Effector memory CD8-positive, alpha-beta T cell (primary cell): ENCODE data around the gene NEK7.
"Not testable (repeated sequence)": the region's sequence is repeated elsewhere in the genome, so short reads cannot be mapped to it uniquely, and the experiment has no call there.

Source experiments
- ATAC-seq: fragments of 150-1000 bp; cut with Tn5 transposase; replicated peaks from 2 replicates; pipeline ENCODE4 v1.10.0; 2021; ENCODE audit warnings: mild to moderate bottlenecking, moderate library complexity
- DNase-seq, 3 experiments: peaks; one replicate each; pipeline ENCODE4 v3.0.0; 2021
- H3K27ac Mint-ChIP-seq, 2 donors: one replicate each; pipeline ENCODE4 v1.8.0; 2022; ENCODE audit warnings: mild to moderate bottlenecking in 2 of 2, mixed read lengths in 2 of 2, moderate library complexity in 2 of 2
- H3K27me3 Mint-ChIP-seq, 2 donors: one replicate each; pipeline ENCODE4 v1.8.0; 2022; ENCODE audit warnings: mixed read lengths in 2 of 2
- H3K36me3 Mint-ChIP-seq: one replicate; pipeline ENCODE4 v1.8.0; 2022; ENCODE audit warnings: mild to moderate bottlenecking, moderate library complexity, mixed read lengths; ENCODE audit not compliant: insufficient read depth
- H3K4me1 Mint-ChIP-seq, 2 donors: one replicate each; pipeline ENCODE4 v1.8.0; 2022; ENCODE audit warnings: low read depth in 2 of 2, mixed read lengths in 2 of 2
- H3K4me3 Mint-ChIP-seq, 2 donors: one replicate each; pipeline ENCODE4 v1.8.0; 2022; ENCODE audit warnings: mild to moderate bottlenecking in 2 of 2, mixed read lengths in 2 of 2, moderate library complexity in 2 of 2
- H3K9me3 Mint-ChIP-seq, 2 donors: one replicate each; pipeline ENCODE4 v1.8.0; 2022; ENCODE audit warnings: mixed read lengths in 2 of 2

NEK7 gene

DNA sequence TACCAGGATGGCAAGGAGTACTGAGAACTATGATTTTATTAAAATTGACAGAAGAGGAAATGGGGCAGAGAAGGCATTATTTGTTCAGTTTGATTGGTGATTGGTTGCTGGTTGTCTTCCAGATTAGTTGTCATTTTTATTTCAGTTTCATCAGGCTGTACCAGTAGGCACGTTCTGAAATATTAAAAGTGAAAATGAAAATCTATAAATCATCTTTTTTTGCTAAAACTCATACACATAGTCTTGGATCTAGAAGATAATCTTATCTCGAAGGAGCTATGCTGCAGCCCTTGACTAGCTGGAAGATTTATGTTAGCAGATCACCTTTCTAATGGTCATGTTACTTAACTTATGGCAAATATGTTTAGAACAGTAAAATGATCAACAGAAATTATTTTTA, 29.0 kb downstream of the NEK7 start:
- ATAC-seq (no peak), DNase-seq (no peak)
- Mint-ChIP-seq H3K4me1 (peaks cover 36 to 72% of the 10 kb centered on the region in 2 donors), H3K27ac (peak overlapping the region; percentile 24 to 93), H3K9me3 (no peaks in the 10 kb centered on the region), H3K4me3 (peak overlapping the region; percentile 55 to 73), H3K27me3 (no peaks in the 10 kb centered on the region), H3K36me3 (peaks cover 13% of the 10 kb centered on the region)

DNA sequence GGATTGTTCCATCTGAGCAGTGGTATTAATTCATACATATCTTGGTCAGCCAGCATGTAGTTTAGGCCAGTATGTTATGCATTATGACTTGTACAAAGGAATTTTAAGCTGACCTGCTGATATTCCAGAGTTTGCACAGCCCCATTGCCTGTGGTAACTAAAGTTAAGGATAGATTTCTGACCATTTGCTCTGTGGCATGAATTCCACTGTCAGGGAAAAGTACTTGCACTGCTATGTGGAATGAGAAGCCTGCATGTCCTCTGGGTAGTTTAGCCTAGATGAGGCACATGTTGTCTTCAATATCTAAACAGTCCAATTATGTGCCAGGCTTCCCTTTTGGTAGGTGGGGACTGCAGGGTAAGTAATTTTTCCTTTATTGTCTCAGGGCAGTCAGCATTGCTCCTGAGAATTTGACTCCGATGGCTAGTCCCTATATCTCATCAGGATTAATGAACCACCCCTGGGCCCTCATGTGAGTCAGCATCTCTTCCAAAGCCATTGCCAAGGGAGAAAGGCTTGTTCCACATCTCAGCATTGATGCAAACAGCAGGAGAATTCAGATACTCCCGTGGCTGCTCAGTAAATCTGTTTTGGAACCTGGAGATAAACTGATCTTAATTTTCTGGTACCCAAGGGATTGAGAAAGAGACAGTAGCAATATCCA, 30.2 kb downstream of the NEK7 start:
- ATAC-seq: no peak
- H3K36me3 Mint-ChIP-seq: peaks cover 15% of the 10 kb centered on the region
- peaks cover 33 to 75% of the 10 kb centered on the region in 2 donors for H3K4me1 Mint-ChIP-seq
- peak overlapping the region; percentile 55 to 68 for H3K4me3 Mint-ChIP-seq
- H3K27me3 Mint-ChIP-seq: no peaks in the 10 kb centered on the region
- peak overlapping the region; percentile 79 to 80 for H3K27ac Mint-ChIP-seq
- H3K9me3 Mint-ChIP-seq: no peaks in the 10 kb centered on the region
- no peak for DNase-seq

DNA sequence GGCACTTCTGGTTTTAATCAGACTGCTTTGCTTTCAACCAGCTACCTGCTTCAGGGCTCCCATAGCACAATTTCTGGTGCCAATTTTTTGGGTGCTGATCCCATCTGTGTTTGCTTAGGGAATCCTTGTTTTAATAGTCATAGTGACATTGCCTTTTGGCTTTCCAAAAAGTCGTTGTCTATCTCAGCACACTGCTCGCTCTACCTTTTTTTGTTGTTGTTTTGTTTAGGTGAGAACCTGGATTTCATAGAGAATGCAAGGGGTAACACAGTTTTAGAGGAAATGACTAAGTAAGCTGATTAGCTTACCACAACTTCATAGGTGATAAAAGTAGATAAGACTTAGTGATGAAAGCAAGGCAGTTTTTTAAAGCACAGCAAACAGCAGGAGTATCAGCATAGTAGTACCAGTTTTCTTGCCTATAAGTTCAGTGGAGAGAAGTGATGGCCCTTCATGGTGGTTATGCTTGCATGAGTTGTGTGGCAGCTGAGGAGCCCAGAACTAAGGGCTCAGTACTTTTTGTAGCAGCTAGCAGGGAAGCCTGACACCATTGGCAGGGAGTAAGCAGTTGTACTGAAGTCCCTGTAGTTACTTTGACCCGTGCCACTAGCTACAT, 31.3 kb downstream of the NEK7 start:
- peak overlapping the region; percentile 79 to 80 for H3K27ac Mint-ChIP-seq
- peak; percentile 95 for ATAC-seq
- peak in 1 of 3 experiments; percentile 28 for DNase-seq
- H3K4me3 Mint-ChIP-seq: peak overlapping the region; percentile 48 to 68
- H3K27me3 Mint-ChIP-seq: no peaks in the 10 kb centered on the region
- no peaks in the 10 kb centered on the region for H3K9me3 Mint-ChIP-seq
- peaks cover 22% of the 10 kb centered on the region for H3K36me3 Mint-ChIP-seq
- H3K4me1 Mint-ChIP-seq: peaks cover 37 to 75% of the 10 kb centered on the region in 2 donors

DNA sequence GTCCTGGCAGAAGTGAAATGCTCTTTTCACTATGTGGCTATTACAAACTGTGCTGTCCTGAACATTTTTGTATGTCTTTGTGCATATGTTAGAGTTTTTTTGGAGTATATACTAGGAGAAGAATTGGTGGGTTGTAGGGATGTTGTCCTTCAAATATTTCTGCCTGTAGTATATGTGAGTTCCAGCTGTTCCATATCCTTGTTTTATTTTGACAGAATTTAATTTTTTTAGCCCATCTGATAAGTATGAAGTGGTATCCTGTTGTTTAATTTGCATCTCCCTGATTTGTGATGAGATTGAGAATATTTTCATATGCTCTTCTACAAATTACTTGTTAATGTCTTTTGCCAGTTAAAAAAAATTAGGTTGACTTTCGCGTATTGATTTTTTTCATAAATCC, 34.3 kb downstream of the NEK7 start:
- H3K4me1 Mint-ChIP-seq: peaks cover 45 to 84% of the 10 kb centered on the region in 2 donors
- H3K27ac Mint-ChIP-seq: peak overlapping the region; percentile 79 to 80
- H3K4me3 Mint-ChIP-seq: peak overlapping the region; percentile 48 to 68

DNA sequence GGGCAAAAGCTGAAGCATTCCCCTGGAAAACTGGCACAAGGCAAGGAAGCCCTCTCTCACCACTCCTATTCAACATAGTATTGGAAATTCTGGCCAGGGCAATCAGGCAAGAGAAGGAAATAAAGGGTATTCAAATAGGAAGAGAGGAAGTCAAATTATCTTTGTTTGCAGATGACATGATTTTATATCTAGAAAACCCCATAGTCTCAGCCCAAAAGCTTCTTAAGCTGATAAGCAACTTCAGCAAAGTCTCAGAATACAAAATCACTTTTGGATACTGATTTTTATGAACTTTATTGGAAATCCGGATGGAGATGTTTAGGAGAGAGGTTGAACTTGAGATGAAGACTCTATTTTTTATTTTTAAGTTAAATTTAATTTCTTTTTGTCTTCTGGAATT, 37.1 kb downstream of the NEK7 start:
- Mint-ChIP-seq H3K27ac (peak overlapping the region; percentile 79 to 80), H3K4me1 (peaks cover 49 to 83% of the 10 kb centered on the region in 2 donors), H3K4me3 (peak overlapping the region in 1 of 2 donors; percentile 68)
- not testable (repeated sequence) for ATAC-seq, DNase-seq, H3K9me3 Mint-ChIP-seq, H3K27me3 Mint-ChIP-seq, H3K36me3 Mint-ChIP-seq

More for the DNA sequence above, 34.3 kb downstream of the NEK7 start:
- no peak for ATAC-seq
- Mint-ChIP-seq H3K9me3 (no peaks in the 10 kb centered on the region), H3K27me3 (no peaks in the 10 kb centered on the region), H3K36me3 (peaks cover 22% of the 10 kb centered on the region)
- no peak for DNase-seq

DNA sequence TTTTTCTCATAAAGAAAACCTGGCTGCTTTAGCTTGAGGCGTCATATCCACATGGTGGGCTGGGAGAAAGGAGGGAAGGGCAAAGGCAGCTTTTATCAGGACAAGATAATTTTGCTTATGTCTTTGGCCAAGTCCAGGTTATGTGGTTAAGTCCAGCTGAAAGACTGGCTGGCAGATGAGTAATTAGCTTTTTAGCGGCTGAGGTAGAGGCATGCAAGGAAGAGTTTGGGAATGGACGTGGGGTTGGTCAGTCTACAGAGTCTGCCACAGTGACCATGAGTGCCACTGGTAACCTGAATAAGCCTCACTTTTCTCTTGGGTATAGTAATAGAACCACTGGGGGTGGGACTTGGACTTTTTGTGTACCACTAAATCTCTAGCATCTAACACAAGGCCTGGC, 39.8 kb downstream of the NEK7 start:
- DNase-seq (no peak), ATAC-seq (no peak)
- Mint-ChIP-seq H3K4me1 (peaks cover 54 to 84% of the 10 kb centered on the region in 2 donors), H3K36me3 (peaks cover 10% of the 10 kb centered on the region), H3K4me3 (peak overlapping the region; percentile 15 to 64), H3K27ac (peak overlapping the region; percentile 44 to 66), H3K27me3 (no peaks in the 10 kb centered on the region), H3K9me3 (no peaks in the 10 kb centered on the region)

DNA sequence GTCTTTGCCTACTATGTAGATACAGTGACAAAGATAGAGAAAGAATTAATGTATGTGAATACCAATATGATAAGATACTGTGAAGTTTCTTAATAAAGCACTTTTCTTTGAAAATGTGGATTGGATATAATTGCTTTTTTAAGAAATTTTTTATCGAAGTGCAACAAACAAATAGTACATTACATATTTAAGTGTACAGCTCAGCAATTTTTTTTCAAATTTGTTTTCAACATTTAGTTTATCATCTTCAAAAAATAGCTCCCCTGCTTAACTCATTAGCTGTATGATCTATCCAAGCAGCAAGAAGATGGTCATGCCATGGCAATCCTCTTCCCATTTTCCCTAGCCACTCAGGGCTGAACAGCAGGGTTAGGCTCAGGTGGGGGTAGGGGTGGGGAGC, 40.5 kb downstream of the NEK7 start:
- no peaks in the 10 kb centered on the region for H3K27me3 Mint-ChIP-seq
- no peaks in the 10 kb centered on the region for H3K9me3 Mint-ChIP-seq
- peak overlapping the region; percentile 1 to 5 for H3K4me3 Mint-ChIP-seq
- peak overlapping the region; percentile 60 to 66 for H3K27ac Mint-ChIP-seq
- peaks cover 5% of the 10 kb centered on the region for H3K36me3 Mint-ChIP-seq
- H3K4me1 Mint-ChIP-seq: peaks cover 54 to 84% of the 10 kb centered on the region in 2 donors
- ATAC-seq (no peak), DNase-seq (no peak)

DNA sequence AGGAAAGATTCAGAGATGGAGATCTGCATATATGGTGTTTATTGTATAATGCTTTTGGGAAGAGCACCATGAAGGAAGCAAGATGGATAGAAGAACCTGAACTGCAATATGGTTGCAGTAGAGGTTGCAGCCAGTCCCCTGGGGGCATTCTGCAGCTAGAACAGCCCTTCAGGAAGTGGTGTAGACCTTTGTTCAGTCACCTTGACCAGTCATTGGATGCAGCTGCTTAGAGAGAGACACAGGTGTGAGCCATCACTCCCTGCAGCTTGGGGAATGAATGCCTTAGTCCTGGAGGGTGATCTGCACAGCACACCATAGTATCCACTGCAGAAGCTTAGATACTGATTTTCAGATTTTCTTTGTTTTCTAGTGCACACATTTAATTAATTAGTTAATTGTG, 42.3 kb downstream of the NEK7 start:
- H3K4me3 Mint-ChIP-seq: peak overlapping the region in 1 of 2 donors; percentile 60
- peak overlapping the region; percentile 60 to 97 for H3K27ac Mint-ChIP-seq
- ATAC-seq: peak; percentile 64
- no peaks in the 10 kb centered on the region for H3K36me3 Mint-ChIP-seq
- H3K9me3 Mint-ChIP-seq: no peaks in the 10 kb centered on the region
- H3K27me3 Mint-ChIP-seq: no peaks in the 10 kb centered on the region
- peaks cover 50 to 79% of the 10 kb centered on the region in 2 donors for H3K4me1 Mint-ChIP-seq
- DNase-seq: no peak

DNA sequence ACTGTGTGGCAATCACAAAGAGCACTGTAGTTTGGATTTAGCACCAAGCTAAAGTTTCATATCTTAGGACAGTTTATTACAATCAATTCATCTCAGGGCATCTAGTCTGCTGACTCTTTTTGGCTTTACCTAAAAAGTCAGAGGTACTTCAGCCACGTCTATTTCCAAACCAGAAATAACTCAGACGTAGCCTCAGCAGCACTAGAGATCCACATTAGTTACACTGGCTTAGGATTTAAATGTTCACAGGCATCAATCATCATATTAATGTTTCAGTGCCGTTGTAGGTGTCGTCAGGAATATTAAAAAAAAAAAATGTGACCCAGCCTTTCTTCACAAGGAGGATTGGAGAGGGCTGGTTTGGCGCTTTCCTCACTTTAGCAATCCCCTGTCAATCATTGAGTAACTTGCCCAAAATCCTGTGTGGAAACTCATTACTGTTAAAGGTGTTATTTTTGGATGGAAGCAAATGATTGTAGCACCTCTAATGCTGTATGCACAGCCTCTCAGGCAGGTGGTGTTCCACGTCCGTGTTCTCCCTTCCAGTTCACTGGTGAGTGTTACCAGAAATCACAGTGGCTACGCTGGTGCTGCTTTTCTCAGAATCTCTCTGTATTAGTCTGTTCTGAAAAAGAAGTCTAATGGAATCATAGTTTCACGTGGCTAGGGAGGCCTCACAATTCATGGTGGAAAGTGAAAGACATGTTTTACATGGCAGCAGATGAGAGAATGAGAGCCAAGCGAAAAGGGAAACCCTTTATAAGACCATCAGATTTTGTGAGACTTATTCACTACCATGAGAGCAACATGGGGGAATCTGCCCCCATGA, 45.4 kb downstream of the NEK7 start:
- H3K4me1 Mint-ChIP-seq: peaks cover 47 to 76% of the 10 kb centered on the region in 2 donors
- DNase-seq: no peak
- no peaks in the 10 kb centered on the region for H3K9me3 Mint-ChIP-seq

DNA sequence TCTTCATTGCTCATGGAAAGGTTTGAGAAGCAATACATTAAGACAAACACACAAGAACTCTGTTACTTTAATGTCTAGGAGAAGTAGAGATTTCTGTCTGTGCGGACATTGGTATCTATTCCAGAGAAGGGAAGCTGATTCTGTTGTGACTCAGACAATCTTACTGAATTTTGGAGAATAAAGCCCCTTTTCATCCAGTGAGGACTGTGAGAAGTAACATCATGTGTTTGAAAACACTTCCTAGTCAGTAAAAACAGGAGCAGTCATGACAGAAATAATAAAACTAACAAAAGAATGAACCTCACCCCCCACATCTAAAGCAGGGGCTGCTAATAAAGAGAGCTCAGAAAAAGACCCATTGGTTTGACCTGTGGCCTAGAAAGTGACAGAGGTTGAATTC, 46.6 kb downstream of the NEK7 start:
- H3K9me3 Mint-ChIP-seq: no peaks in the 10 kb centered on the region
- no peak for DNase-seq
- H3K4me1 Mint-ChIP-seq: peaks cover 49 to 73% of the 10 kb centered on the region in 2 donors
- no peaks in the 10 kb centered on the region for H3K27me3 Mint-ChIP-seq
- peaks cover 1% of the 10 kb centered on the region for H3K36me3 Mint-ChIP-seq
- H3K27ac Mint-ChIP-seq: peak overlapping the region in 1 of 2 donors; percentile 97
- no peak for ATAC-seq
- peak overlapping the region; percentile 36 to 86 for H3K4me3 Mint-ChIP-seq

More for the DNA sequence above, 45.4 kb downstream of the NEK7 start:
- ATAC-seq: peak; percentile 61
- Mint-ChIP-seq H3K4me3 (peak overlapping the region; percentile 78 to 86), H3K27me3 (no peaks in the 10 kb centered on the region), H3K27ac (peak overlapping the region; percentile 81 to 97), H3K36me3 (no peaks in the 10 kb centered on the region)

DNA sequence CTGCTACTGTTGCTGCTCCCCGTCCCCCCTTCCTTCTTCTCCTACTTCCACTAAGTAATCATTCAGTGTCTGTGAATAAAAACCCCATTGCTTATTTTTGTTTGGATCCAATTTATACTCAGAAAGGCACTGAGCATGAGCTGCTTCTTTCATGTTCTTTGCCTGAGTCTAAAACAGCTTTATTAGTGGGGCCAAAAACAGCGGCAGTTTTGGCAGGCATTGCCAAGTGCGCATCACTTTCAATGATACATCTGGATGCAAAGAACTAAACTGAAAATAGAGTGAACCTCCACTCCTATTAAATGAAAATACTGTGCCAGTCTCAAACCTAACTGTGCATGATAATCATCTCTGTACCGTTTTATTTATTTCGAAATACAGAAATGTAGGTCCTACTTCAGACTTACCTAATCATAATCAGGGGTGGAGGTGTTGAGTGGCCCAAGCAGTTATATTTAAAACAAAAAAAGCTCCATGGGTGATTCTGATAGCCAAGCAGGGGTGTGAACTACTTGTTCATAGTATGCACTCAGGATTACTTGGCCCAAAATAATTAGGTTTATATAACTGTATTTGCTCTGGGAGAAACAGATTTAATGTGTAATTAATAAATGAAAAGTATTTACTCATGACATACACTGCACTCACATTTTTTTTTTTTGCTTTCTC, 48.4 kb downstream of the NEK7 start:
- peaks cover 43 to 58% of the 10 kb centered on the region in 2 donors for H3K4me1 Mint-ChIP-seq
- H3K4me3 Mint-ChIP-seq: peak overlapping the region; percentile 48 to 50
- DNase-seq: no peak
- no peaks in the 10 kb centered on the region for H3K27me3 Mint-ChIP-seq
- no peak for ATAC-seq
- no peaks in the 10 kb centered on the region for H3K9me3 Mint-ChIP-seq
- peak overlapping the region; percentile 44 to 80 for H3K27ac Mint-ChIP-seq
- H3K36me3 Mint-ChIP-seq: peaks cover 2% of the 10 kb centered on the region

DNA sequence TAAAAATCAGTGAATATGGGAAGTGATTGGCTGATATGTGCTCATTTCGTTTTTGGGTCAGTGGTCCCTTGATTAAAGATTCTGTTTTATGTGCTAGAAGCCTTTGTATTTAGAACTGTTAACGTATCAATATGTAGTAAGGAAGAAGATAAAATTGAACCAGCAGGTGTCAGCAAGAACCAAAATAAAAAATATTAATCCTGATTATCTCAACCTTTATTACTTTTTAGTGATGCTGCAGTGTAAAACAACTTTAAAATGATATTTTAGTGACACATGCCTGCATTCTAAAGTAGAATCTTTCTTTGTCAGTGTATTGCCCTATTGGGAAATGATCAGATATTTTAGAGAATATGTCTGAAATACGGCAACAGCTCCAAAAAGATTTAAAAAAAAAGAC, 49.5 kb downstream of the NEK7 start:
- peaks cover 34 to 48% of the 10 kb centered on the region in 2 donors for H3K4me1 Mint-ChIP-seq
- no peaks in the 10 kb centered on the region for H3K27me3 Mint-ChIP-seq
- H3K4me3 Mint-ChIP-seq: peak overlapping the region in 1 of 2 donors; percentile 50
- DNase-seq: no peak
- ATAC-seq: no peak
- peak overlapping the region in 1 of 2 donors; percentile 80 for H3K27ac Mint-ChIP-seq
- H3K36me3 Mint-ChIP-seq: peaks cover 2% of the 10 kb centered on the region
- no peaks in the 10 kb centered on the region for H3K9me3 Mint-ChIP-seq

DNA sequence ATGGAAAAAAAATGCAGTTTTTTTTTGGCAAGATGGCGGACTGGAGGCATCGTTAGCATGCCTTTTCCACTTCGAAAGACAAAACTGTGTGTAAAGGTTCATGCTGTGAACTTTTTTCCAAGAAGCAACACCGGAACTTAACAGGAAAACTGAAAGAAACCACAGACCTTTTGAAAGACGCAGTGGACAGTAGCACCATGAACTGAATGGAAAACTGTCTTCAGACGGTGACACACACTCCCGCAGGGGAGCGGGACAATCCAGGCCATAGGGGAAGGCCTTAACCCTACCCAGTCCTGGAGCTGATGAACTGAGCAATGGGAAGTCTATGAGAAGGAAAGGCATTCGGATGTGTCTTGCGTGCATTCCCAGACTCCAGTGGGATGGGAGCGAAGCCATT, 54.9 kb downstream of the NEK7 start:
- H3K36me3 Mint-ChIP-seq: peaks cover 14% of the 10 kb centered on the region
- ATAC-seq: no peak
- H3K4me1 Mint-ChIP-seq: peaks cover 18 to 24% of the 10 kb centered on the region in 2 donors
- no peak overlapping the region for H3K27ac Mint-ChIP-seq
- DNase-seq: no peak
- peaks cover 2 to 14% of the 10 kb centered on the region in 2 donors for H3K9me3 Mint-ChIP-seq
- no peaks in the 10 kb centered on the region for H3K27me3 Mint-ChIP-seq
- H3K4me3 Mint-ChIP-seq: no peak overlapping the region
